MM.1S (cell line): ENCODE results near the gene PPP2R2C.

ENCODE experiments used
- DNase-seq: peaks from one replicate; pipeline ENCODE4 v3.0.0-alpha.2; 2015
- H2AFZ ChIP-seq: fragments of 300-600 bp; sonication (generic); 2 replicates; pipeline ENCODE4 v1.6.0; 2016; ENCODE audit warnings: antibody characterized with exemption, low read length
- H3F3A ChIP-seq: fragments of 300-600 bp; sonication (generic); 2 replicates; pipeline ENCODE4 v1.6.1; 2016; ENCODE audit warnings: mild to moderate bottlenecking, antibody characterized with exemption, low read length, moderate library complexity, mixed read lengths; ENCODE audit not compliant: insufficient read depth
- H3K27ac ChIP-seq: fragments of 300-600 bp; sonication (generic); 2 replicates; pipeline ENCODE4 v1.5.1; 2016; ENCODE audit warnings: mild to moderate bottlenecking, low read length
- H3K27me3 ChIP-seq: fragments of 300-600 bp; sonication (generic); replicated peaks from 2 replicates; pipeline ENCODE4 v1.6.0; 2016; ENCODE audit warnings: low read length; ENCODE audit not compliant: insufficient read depth
- H3K36me3 ChIP-seq: fragments of 300-600 bp; sonication (generic); replicated peaks from 2 replicates; pipeline ENCODE4 v1.6.1; 2016; ENCODE audit warnings: mild to moderate bottlenecking, low read length, mixed read lengths; ENCODE audit not compliant: insufficient read depth
- H3K4me1 ChIP-seq: fragments of 300-600 bp; sonication (generic); 2 replicates; pipeline ENCODE4 v1.6.1; 2016; ENCODE audit warnings: low read length, mixed read lengths
- H3K4me2 ChIP-seq: fragments of 300-600 bp; sonication (generic); 2 replicates; pipeline ENCODE4 v1.6.0; 2016; ENCODE audit warnings: low read depth, low read length
- H3K4me3 ChIP-seq: fragments of 300-600 bp; sonication (generic); 2 replicates; pipeline ENCODE4 v1.5.1; 2016; ENCODE audit warnings: low read length, mixed read lengths
- H3K79me2 ChIP-seq: fragments of 300-600 bp; sonication (generic); 2 replicates; pipeline ENCODE4 v1.6.1; 2016; ENCODE audit warnings: mixed run types, low read length, mixed read lengths
- H3K9ac ChIP-seq: fragments of 300-600 bp; sonication (generic); 2 replicates; pipeline ENCODE4 v1.6.1; 2016; ENCODE audit warnings: low read length, mixed read lengths
- H3K9me2 ChIP-seq: fragments of 300-600 bp; sonication (generic); replicated peaks from 2 replicates; pipeline ENCODE4 v1.6.1; 2016; ENCODE audit warnings: mild to moderate bottlenecking, low read length, mixed read lengths; ENCODE audit not compliant: insufficient read depth
- H3K9me3 ChIP-seq: fragments of 300-600 bp; sonication (generic); replicated peaks from 2 replicates; pipeline ENCODE4 v1.6.1; 2016; ENCODE audit warnings: mild to moderate bottlenecking, low read length, mixed read lengths; ENCODE audit not compliant: insufficient read depth
- H4K20me1 ChIP-seq: fragments of 300-600 bp; sonication (generic); 2 replicates; pipeline ENCODE4 v1.6.1; 2016; ENCODE audit warnings: mild to moderate bottlenecking, low read length, moderate library complexity, mixed read lengths; ENCODE audit not compliant: insufficient read depth
- CTCF ChIP-seq: fragments of 300-600 bp; sonication (generic); IDR thresholded peaks from 2 replicates; pipeline ENCODE4 v1.5.1; 2016; ENCODE audit warnings: antibody characterized with exemption, low read length, mixed read lengths
- EZH2 ChIP-seq: fragments of 300-600 bp; sonication (generic); optimal IDR thresholded peaks from 2 replicates; pipeline ENCODE3; 2017; ENCODE audit warnings: low read depth, mild to moderate bottlenecking, antibody characterized with exemption, low read length, mixed read lengths
- EZH2phosphoT487 ChIP-seq: fragments of 300-600 bp; sonication (generic); IDR thresholded peaks from 2 replicates; pipeline ENCODE4 v1.6.1; 2018; ENCODE audit warnings: antibody characterized with exemption, low read length

Gene PPP2R2C

GRCh38 chr4:6350646-6351045 is 121.8 kb downstream of the PPP2R2C start:
- Histone ChIP-seq H3K4me3 (no peak overlapping the region), H3K4me2 (no peak overlapping the region), H3K9me2 (no peaks in the 10 kb centered on the region), H3K36me3 (no peaks in the 10 kb centered on the region), H3K4me1 (no peaks in the 10 kb centered on the region), H3F3A (no peaks in the 10 kb centered on the region), H3K9me3 (no peaks in the 10 kb centered on the region), H2AFZ (no peak overlapping the region), H3K27me3 (peaks cover 86% of the 10 kb centered on the region), H4K20me1 (no peaks in the 10 kb centered on the region), H3K27ac (no peak overlapping the region), H3K79me2 (no peaks in the 10 kb centered on the region), H3K9ac (no peak overlapping the region)
- no peak for DNase-seq
- TF ChIP-seq CTCF (no peak), EZH2 (no peak), EZH2phosphoT487 (no peak)

- Histone ChIP-seq H3K27me3 (peaks cover 89% of the 10 kb centered on the region), H2AFZ (no peak overlapping the region), H3K36me3 (no peaks in the 10 kb centered on the region), H3K9ac (no peak overlapping the region), H3K9me3 (no peaks in the 10 kb centered on the region), H3K4me3 (no peak overlapping the region), H3K27ac (no peak overlapping the region), H3F3A (no peaks in the 10 kb centered on the region), H3K4me1 (no peaks in the 10 kb centered on the region), H3K4me2 (no peak overlapping the region), H4K20me1 (no peaks in the 10 kb centered on the region), H3K79me2 (no peaks in the 10 kb centered on the region), H3K9me2 (no peaks in the 10 kb centered on the region)
- TF ChIP-seq CTCF (no peak), EZH2phosphoT487 (no peak), EZH2 (no peak)
- DNase-seq: no peak
Observed at GRCh38 chr4:6349896-6350603, 122.4 kb downstream of the PPP2R2C start.

GRCh38 chr4:6348408-6348807 is 124.0 kb downstream of the PPP2R2C start:
- no peaks in the 10 kb centered on the region for H3K9me3 ChIP-seq
- no peaks in the 10 kb centered on the region for H3K4me1 ChIP-seq
- TF ChIP-seq EZH2phosphoT487: no peak
- TF ChIP-seq EZH2: no peak
- TF ChIP-seq CTCF: no peak
- DNase-seq: no peak
- peaks cover 93% of the 10 kb centered on the region for H3K27me3 ChIP-seq
- no peak overlapping the region for H3K4me2 ChIP-seq
- H2AFZ ChIP-seq: no peak overlapping the region
- H4K20me1 ChIP-seq: no peaks in the 10 kb centered on the region
- H3F3A ChIP-seq: no peaks in the 10 kb centered on the region
- H3K36me3 ChIP-seq: no peaks in the 10 kb centered on the region
- H3K79me2 ChIP-seq: no peaks in the 10 kb centered on the region
- H3K4me3 ChIP-seq: no peak overlapping the region
- H3K27ac ChIP-seq: no peak overlapping the region
- no peaks in the 10 kb centered on the region for H3K9me2 ChIP-seq
- no peak overlapping the region for H3K9ac ChIP-seq
